Measurements from ENCODE around the gene GJA5. TPM values are rescaled to one million over a fixed set of nuclear protein-coding genes. Genes with fewer than 3 reads are reported as not detected.

GJA5 gene
- total RNA-seq, 1 experiment from 2014 or later = 8.7 TPM

DNA sequence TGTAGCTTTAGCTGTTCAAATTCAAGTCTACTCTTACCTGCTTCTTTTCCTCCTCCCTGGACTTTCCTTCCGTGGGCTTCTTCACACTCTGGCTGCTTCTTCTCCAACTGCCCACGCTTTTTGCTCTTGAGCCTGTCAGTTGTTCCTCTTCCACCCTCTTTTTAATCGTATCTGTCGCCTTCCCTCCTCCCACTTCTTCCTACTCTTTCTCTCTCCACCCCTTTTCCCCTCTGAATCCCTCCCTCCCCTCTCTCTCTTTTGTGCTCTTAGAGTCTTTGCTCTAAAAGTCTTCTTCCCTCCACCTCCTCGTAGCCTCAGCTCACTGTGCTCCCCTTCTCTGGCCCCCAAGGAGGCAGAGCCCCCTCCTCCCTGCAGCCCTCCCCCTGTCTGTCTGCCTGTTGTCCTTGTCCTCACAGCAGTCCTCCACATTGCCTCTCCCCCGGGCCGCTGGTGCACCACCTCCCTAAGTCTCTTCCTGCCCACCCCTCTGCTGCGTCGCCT is 12.9 kb upstream of the GJA5 start:
- Histone ChIP-seq H4K20me1 (ENCODE audit: insufficient read depth) (no peaks in the 10 kb centered on the region), H3K9me3 (ENCODE audit: insufficient read depth, low read depth) (no peaks in the 10 kb centered on the region), H3K27ac (no peak overlapping the region), H3K4me1 (replicated peaks; ENCODE audit: insufficient read depth) (peaks cover 28% of the 10 kb centered on the region), H3K27me3 (ENCODE audit: insufficient read depth, low read depth) (no peaks in the 10 kb centered on the region), H3K9me2 (ENCODE audit: insufficient read depth) (no peaks in the 10 kb centered on the region), H2AFZ (no peak overlapping the region), H3K4me3 (no peak overlapping the region), H3K4me2 (no peak overlapping the region), H3K79me2 (ENCODE audit: low read depth) (no peaks in the 10 kb centered on the region), H3F3A (ENCODE audit: insufficient read depth, low read depth) (0 out of 2 replicates have a peak, but pooled peaks cover 3% of the 10 kb centered on the region), H3K36me3 (ENCODE audit: low read depth) (no peaks in the 10 kb centered on the region)
- ChIA-PET POLR2A (ENCODE audit: unreplicated experiment) (no interaction called here), CTCF (no interaction called here)
- intact Hi-C loops (cut with micrococcal nuclease; ENCODE audit: unreplicated experiment) = no loop called here
- no peak for TF ChIP-seq EZH2 (IDR thresholded peaks at IDR 0.05; ENCODE audit: low read depth)
- no TSS peak for BruUV-seq (replicated peaks)
- DNase-seq = no peak

DNA sequence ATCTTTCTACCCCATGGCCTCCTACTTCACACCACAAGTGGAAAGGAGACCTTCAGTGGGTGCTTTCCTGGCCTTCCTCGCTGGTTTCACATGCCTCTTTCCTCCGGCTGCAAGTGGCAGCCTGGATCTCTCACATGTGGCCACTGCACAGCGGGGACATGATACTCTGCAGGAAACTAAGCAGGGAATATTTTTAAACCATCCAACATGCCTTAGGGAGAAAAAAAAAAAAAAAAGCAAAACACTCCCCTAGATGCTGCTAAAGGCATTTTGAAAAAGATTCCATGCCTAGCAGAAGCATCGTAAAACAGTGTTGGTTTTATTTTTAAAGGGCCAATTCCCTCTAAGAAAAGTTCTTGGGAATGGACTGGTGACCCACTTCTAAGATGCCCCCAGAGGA is 12.2 kb upstream of the GJA5 start:
- POLR2A ChIA-PET (ENCODE audit: unreplicated experiment) = no interaction called here
- CTCF ChIA-PET = no interaction called here
- no TSS peak for BruUV-seq (replicated peaks)

DNA sequence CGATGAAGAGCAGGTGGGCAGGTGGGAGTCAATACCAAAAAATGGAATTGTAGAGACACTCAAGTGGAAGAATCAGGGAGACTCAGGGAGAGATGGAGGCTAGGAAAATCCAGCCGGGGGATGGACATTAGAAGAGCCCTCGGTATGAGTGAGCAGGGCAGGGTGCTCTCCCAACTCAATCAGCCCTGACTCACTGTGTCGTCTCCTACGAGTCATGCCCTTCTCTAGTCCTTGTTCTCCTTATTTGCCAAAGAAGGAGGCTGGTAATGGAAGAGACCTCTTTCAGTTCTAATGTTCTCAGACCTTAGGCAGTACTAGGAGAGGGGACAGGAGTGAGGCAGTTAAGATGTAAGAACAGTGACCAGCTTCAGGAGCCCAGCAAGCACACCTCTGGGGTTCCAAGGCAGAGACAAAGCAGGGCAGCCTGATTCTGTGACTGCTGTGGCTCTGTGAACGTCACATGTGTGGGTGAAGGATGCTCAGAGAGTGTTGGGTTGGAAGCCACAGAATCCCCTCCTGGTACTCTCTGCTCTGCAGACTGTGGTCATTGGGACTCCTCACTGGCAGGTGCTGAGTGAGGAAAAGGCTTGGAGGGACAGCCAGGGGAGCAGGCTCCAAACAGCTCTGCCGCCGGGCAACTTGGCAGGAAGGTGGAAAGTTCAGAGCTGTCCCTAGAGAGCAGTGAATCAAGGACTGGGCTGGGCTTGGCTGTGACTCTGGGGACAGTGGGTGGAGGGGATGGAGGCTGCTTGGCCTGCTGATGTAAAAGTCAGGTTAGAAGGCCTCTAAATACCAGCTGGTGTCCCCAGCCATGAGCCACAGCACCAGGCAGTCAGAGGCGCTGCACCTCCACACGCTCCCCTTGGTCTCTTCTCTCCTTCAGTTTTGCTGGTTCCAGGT is 11.1 kb upstream of the GJA5 start:
- Histone ChIP-seq H3K4me3 (no peak overlapping the region), H3K9me3 (ENCODE audit: insufficient read depth, low read depth) (no peaks in the 10 kb centered on the region), H3K4me2 (peak overlapping the region; percentile 34), H3K27me3 (ENCODE audit: insufficient read depth, low read depth) (no peaks in the 10 kb centered on the region), H3K27ac (no peak overlapping the region), H3K4me1 (replicated peaks; ENCODE audit: insufficient read depth) (peaks cover 28% of the 10 kb centered on the region), H3F3A (ENCODE audit: insufficient read depth, low read depth) (0 out of 2 replicates have a peak, but pooled peaks cover 3% of the 10 kb centered on the region), H3K36me3 (ENCODE audit: low read depth) (no peaks in the 10 kb centered on the region), H3K9me2 (ENCODE audit: insufficient read depth) (no peaks in the 10 kb centered on the region), H2AFZ (no peak overlapping the region), H4K20me1 (ENCODE audit: insufficient read depth) (no peaks in the 10 kb centered on the region), H3K79me2 (ENCODE audit: low read depth) (no peaks in the 10 kb centered on the region)
- no TSS peak for BruUV-seq (replicated peaks)
- ChIA-PET POLR2A (ENCODE audit: unreplicated experiment) (interaction anchor here (0.6 kb wide), 1 partner anchor 10 kb away, joined by 3 read pairs; no protein-coding TSS in a partner anchor), CTCF (no interaction called here)
- TF ChIP-seq, protein P1, sequence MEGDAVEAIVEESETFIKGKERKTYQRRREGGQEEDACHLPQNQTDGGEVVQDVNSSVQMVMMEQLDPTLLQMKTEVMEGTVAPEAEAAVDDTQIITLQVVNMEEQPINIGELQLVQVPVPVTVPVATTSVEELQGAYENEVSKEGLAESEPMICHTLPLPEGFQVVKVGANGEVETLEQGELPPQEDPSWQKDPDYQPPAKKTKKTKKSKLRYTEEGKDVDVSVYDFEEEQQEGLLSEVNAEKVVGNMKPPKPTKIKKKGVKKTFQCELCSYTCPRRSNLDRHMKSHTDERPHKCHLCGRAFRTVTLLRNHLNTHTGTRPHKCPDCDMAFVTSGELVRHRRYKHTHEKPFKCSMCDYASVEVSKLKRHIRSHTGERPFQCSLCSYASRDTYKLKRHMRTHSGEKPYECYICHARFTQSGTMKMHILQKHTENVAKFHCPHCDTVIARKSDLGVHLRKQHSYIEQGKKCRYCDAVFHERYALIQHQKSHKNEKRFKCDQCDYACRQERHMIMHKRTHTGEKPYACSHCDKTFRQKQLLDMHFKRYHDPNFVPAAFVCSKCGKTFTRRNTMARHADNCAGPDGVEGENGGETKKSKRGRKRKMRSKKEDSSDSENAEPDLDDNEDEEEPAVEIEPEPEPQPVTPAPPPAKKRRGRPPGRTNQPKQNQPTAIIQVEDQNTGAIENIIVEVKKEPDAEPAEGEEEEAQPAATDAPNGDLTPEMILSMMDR (conservative IDR thresholded peaks at IDR 0.05) = no peak
- TF ChIP-seq EZH2 (IDR thresholded peaks at IDR 0.05; ENCODE audit: low read depth) = no peak
- peak in 1 of 2 experiments; percentile 70 for DNase-seq
- intact Hi-C loops (cut with micrococcal nuclease; ENCODE audit: unreplicated experiment) = no loop called here

More for the DNA sequence above, 12.2 kb upstream of the GJA5 start:
- no peaks in the 10 kb centered on the region for H3K9me2 ChIP-seq (ENCODE audit: insufficient read depth)
- H3K9me3 ChIP-seq (ENCODE audit: insufficient read depth, low read depth) = no peaks in the 10 kb centered on the region
- H4K20me1 ChIP-seq (ENCODE audit: insufficient read depth) = no peaks in the 10 kb centered on the region
- H3K4me2 ChIP-seq = no peak overlapping the region
- no peaks in the 10 kb centered on the region for H3K79me2 ChIP-seq (ENCODE audit: low read depth)
- H3K4me3 ChIP-seq = no peak overlapping the region
- H2AFZ ChIP-seq = no peak overlapping the region
- H3F3A ChIP-seq (ENCODE audit: insufficient read depth, low read depth) = 0 out of 2 replicates have a peak, but pooled peaks cover 3% of the 10 kb centered on the region
- TF ChIP-seq, protein P1 (conservative IDR thresholded peaks at IDR 0.05) = no peak
- no peak for TF ChIP-seq EZH2 (IDR thresholded peaks at IDR 0.05; ENCODE audit: low read depth)
- H3K4me1 ChIP-seq (replicated peaks; ENCODE audit: insufficient read depth) = peaks cover 28% of the 10 kb centered on the region
- DNase-seq = no peak
- no peak overlapping the region for H3K27ac ChIP-seq
- H3K36me3 ChIP-seq (ENCODE audit: low read depth) = no peaks in the 10 kb centered on the region
- no peaks in the 10 kb centered on the region for H3K27me3 ChIP-seq (ENCODE audit: insufficient read depth, low read depth)
- intact Hi-C loops (cut with micrococcal nuclease; ENCODE audit: unreplicated experiment) = no loop called here

All from PC-9 (cell line).